Hepatocyte (in vitro differentiated cells): ENCODE measurements around the gene POLR2L.

Source experiments
- EZH2 ChIP-seq: fragments of 200-600 bp; sonication (generic); IDR thresholded peaks from 2 replicates; pipeline ENCODE4 v1.6.1; 2016; ENCODE audit warnings: antibody characterized with exemption, mild to moderate bottlenecking, borderline replicate concordance
- EZH2phosphoT487 ChIP-seq: fragments of 200-600 bp; sonication (generic); IDR thresholded peaks from one replicate; pipeline ENCODE4 v1.6.1; 2018; ENCODE audit warnings: antibody characterized with exemption, mild to moderate bottlenecking, low read depth, moderate library complexity; ENCODE audit not compliant: unreplicated experiment, severe bottlenecking
- TF ChIP-seq, protein P1 (sequence below): fragments of 200-600 bp; sonication (generic); IDR thresholded peaks from 2 replicates; pipeline ENCODE4 v1.5.1; 2016; ENCODE audit warnings: antibody characterized with exemption, mild to moderate bottlenecking; ENCODE audit not compliant: poor library complexity

DNA sequence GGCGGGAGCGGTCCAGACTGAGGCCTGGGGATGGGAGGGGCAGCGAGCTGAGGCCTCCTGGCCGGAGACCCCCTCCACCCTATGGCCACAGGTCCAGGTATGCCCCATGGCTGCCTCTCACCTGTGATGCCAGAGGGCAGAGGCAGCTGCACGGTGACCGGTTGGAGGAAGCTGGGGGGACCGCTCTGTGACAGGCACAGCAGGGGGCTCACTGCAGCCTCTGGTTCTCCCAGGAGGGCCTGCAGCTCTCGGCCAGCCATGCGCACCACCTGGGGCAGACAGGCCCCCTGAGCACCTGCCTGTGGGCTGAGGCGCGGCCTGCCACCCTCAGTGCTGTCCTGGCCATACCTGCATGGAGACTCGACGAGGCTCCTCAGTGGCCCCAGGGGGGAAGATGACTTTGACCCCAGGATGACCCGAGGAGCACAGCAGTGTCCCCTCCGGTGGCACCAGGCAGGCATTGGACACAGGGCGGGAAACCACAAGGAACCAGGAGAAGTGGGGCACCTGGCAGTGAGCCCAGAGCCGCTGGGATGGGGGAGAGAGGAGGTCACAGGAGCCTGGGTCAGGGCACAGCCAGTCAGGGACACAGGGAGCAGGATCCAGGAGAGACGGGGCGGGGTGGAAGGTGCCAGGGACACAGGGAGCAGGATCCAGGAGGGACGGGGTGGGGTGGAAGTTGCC is 41.1 kb downstream of the POLR2L start:
- no peak for TF ChIP-seq EZH2
- TF ChIP-seq, protein P1, sequence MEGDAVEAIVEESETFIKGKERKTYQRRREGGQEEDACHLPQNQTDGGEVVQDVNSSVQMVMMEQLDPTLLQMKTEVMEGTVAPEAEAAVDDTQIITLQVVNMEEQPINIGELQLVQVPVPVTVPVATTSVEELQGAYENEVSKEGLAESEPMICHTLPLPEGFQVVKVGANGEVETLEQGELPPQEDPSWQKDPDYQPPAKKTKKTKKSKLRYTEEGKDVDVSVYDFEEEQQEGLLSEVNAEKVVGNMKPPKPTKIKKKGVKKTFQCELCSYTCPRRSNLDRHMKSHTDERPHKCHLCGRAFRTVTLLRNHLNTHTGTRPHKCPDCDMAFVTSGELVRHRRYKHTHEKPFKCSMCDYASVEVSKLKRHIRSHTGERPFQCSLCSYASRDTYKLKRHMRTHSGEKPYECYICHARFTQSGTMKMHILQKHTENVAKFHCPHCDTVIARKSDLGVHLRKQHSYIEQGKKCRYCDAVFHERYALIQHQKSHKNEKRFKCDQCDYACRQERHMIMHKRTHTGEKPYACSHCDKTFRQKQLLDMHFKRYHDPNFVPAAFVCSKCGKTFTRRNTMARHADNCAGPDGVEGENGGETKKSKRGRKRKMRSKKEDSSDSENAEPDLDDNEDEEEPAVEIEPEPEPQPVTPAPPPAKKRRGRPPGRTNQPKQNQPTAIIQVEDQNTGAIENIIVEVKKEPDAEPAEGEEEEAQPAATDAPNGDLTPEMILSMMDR = no peak
- no peak for TF ChIP-seq EZH2phosphoT487
